NCI-H1694 (cell line): Measurements from ENCODE around the gene LGMN.
"Not testable (repeated sequence)": the region's sequence is repeated elsewhere in the genome, so short reads cannot be mapped to it uniquely, and the experiment has no call there.

Source experiments
- DNase-seq: peaks from one replicate; lab custom pipeline; 2025; lab: John Stamatoyannopoulos, UW

Gene LGMN

GRCh38 chr14:92760524-92760805, 12.0 kb upstream of the LGMN start:
- no peak for DNase-seq

DNA sequence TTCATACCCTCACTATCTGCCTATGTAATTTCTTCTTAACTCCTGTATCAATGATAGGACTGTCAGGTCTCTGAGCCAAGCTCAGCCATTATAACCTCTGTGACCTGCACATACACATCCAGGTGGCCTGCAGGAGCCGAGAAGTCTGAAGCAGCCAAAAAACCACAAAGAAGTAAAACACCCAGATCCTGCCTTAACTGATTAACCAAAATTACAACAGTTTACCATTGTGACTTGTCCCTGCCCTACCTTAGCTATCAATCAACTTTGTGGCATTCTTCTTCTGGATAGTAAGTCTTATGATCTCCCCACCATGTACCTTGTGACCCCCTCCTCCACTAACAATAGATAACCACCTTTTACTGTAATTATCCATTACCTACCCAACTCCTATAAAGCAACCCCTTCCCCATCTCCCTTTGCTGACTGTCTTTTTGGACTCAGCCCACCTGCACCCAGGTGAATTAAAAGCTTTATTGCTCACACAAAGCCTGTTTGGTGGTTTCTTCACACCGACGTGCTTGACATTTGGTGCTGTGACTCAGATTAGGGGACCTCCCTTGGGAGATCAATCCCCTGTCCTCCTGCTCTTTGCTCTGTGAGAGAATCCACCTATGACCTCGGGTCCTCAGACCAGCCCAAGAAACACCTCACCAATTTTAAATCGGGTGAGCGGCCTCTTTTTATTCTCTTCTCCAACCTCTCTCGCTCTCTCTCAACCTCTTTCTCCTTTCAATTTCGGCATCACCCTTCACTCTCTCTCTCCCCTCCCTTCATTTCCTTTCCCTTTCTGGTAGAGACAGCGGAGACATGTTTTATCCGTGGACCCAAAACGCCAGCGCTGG, 11.5 kb upstream of the LGMN start:
- DNase-seq = no peak

- peak; percentile 36 for DNase-seq
Observed at GRCh38 chr14:92759300-92759678, 10.9 kb upstream of the LGMN start.

GRCh38 chr14:92756446-92756845, 8.0 kb upstream of the LGMN start:
- no peak for DNase-seq

- no peak for DNase-seq
Observed at GRCh38 chr14:92755495-92755894, 7.1 kb upstream of the LGMN start.

GRCh38 chr14:92754966-92755365, 6.5 kb upstream of the LGMN start:
- no peak for DNase-seq

DNA sequence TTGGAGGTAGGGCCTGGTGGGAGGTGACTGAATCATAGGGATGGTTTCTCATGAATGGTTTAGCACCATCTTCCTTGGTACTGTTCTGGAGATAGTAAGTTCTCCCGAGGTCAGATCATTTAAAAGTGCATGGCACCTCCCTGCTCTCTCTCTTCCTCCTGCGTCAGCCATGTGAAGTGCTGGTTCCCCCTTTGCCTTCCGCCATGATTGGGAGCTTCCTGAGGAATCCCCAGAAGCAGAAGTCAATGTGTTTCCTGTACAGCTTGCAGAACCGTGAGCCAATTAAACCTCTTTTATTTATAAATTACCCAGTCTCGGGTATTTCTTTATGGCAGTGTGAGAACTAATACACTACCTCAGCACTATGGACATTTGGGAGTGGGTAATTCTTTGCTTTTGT, 4.8 kb upstream of the LGMN start:
- DNase-seq = no peak

GRCh38 chr14:92751819-92752218, 3.4 kb upstream of the LGMN start:
- DNase-seq = no peak

DNA sequence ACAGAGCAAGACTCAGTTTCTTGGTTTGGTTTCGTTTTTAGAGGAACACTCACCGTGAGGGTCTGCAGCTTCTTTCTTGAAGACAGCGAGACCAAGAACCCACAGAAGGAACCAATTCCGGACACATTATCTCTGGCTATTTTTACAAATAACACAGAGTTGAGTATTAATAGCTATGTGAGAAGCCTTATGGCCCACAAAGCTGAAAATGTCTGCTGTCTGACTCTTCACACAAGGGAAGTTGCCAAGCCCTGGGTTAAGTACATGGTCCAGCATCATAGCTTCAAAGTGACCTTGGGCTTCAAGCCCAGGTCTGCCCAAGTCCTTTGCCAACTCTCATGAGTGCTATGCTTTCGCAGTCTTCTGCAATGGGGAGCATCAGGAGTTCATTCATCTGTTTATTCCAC, 2.6 kb upstream of the LGMN start:
- DNase-seq = no peak

GRCh38 chr14:92750222-92750728, 1.8 kb upstream of the LGMN start:
- DNase-seq = not testable (repeated sequence)

DNA sequence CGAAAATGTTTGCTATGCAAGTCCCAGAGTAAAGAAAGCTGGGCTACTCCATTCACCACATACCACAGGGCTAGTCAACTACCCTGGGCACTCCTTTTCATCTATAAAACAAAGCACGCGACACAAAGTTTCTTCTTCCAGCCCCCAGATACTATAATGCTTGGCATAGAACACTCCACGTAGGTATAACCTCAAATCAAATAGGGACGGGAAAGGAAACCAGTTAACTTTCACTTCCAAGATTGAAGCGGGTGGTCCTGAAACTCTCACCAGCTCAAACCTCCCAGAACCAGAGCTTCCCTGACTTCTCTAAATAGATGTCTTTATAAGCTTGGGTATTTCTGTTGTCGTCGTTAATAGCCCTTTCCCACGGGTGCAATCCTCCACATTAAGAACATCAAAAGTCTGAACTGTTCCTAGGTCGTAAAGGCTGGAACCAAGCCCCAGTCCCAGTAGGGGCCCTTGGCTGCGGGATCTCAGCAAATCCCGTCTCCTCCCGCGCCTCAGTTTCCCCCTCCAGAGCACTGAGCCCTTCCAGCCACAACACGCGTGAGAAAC, 647 bp downstream of the LGMN start:
- no peak for DNase-seq

DNA sequence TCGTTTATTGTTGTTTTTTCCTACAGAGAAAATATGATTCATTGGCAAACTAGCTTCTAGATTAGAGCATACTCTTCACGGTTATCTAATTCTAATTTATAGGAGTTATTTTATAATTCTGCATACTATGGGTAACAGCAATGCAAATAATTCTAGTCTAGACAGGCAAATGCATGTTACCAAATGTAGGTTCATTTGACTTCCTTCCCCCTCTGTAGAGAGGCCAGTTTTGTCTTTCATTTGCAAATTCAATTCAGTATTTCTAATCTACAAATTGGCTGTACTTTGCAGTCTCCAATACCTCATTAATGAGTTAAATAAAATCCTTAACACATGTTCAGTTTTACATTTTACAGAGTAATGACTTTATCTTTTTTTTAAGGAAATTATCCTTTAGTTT, 4.2 kb downstream of the LGMN start:
- DNase-seq = no peak

- no peak for DNase-seq
Observed at GRCh38 chr14:92740440-92740839, 8.0 kb downstream of the LGMN start.

- no peak for DNase-seq
Observed at GRCh38 chr14:92737619-92738188, 10.7 kb downstream of the LGMN start.

GRCh38 chr14:92737206-92737605, 11.2 kb downstream of the LGMN start:
- DNase-seq = no peak

DNA sequence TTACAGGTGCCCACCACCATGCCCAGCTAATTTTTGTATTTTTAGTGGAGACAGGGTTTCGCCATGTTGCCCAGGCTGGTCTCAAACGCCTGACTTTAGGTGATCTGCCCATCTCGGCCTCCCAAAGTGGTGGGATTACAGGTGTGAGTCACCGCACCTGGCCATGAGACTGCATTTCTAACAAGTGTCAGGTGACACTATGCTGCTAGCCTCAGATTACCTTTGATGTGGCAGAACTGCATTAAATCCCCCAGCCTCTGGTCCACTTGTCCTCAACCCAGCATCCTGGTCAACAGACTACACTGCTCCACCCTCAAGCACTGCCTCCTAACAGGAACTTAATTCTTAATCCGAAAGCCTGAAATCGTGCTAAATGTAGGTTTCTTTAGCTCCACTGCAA, 13.1 kb downstream of the LGMN start:
- DNase-seq = no peak

- DNase-seq = no peak
Observed at GRCh38 chr14:92734618-92735017, 13.8 kb downstream of the LGMN start.

DNA sequence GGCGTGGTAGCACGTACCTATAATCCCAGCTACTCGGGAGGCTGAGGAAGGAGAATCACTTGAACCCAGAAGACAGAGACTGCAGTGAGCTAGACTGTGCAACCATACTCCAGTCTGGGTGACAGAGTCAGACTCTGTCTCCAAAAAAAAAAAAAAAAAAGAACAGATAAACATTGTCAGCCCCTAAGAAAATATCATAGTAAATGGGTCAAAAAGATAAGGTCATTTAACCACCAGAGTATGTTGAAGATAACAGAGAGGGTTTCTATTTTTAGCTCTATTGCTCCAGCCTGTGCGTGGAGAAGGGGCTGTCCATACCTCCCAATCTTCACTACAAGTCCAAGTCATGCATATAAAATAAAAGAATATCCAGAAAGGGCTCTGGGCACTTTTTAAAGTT, 15.4 kb downstream of the LGMN start:
- DNase-seq = no peak

GRCh38 chr14:92731622-92732115, 16.8 kb downstream of the LGMN start:
- no peak for DNase-seq

- DNase-seq = no peak
Observed at GRCh38 chr14:92729634-92730358, 18.6 kb downstream of the LGMN start.

DNA sequence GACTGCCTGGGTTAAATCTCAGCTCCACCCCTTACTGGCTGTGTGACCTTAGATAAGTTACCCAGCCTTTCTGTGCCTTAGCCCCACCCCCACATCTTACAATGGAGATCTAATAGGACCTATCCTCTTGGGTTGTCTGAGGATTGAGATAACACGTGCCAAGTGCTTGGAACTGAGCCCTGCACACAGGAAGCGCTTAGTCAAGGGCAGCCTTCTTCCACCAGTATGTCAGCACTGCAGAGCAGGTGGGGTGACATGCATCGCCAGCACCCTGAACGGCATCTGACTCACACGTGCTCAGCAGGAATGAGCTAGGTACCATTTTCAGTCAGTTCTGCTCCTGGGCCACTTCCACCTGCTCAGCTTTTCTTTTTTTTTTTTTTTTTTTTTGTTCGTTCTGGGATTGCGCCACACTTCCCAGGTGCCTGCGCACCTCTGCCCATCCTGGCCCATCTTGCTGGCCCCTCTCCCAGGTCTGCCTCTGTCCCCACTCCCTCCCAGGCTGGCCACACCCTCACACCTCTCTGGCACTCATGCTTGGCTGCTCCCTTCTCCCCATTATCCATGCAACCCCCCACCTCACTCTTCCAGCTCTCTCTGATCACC, 19.6 kb downstream of the LGMN start:
- DNase-seq = no peak

GRCh38 chr14:92726933-92727262, 21.5 kb downstream of the LGMN start:
- no peak for DNase-seq
